ENCODE measurements around the gene VPS8.

The VPS8 gene

DNA sequence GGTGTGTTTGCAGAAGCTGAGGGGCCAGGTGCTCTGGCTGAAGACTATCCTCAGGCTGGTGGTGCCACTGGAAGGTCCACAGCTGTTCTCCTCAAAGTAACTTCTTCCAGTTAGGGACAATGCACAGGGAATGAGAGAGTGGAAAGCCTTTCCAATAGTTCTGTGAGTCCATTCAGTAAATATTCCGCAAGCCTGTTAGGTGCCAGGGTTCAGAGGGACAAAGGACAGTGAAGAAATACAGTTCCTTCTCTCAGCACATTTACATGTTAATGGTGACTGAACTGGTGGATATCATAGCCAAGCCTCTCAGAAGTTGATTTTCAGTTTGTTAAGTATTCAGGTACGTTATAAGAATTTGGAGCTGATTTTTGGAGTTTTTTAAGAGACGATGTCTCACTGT is 218.4 kb downstream of the VPS8 start:
- no peak overlapping the region for H3K4me3 ChIP-seq (replicated peaks in 1 of 2; ENCODE audit: low read depth in 2 of 2, low read length in 2 of 2)
- TF ChIP-seq, protein P1, sequence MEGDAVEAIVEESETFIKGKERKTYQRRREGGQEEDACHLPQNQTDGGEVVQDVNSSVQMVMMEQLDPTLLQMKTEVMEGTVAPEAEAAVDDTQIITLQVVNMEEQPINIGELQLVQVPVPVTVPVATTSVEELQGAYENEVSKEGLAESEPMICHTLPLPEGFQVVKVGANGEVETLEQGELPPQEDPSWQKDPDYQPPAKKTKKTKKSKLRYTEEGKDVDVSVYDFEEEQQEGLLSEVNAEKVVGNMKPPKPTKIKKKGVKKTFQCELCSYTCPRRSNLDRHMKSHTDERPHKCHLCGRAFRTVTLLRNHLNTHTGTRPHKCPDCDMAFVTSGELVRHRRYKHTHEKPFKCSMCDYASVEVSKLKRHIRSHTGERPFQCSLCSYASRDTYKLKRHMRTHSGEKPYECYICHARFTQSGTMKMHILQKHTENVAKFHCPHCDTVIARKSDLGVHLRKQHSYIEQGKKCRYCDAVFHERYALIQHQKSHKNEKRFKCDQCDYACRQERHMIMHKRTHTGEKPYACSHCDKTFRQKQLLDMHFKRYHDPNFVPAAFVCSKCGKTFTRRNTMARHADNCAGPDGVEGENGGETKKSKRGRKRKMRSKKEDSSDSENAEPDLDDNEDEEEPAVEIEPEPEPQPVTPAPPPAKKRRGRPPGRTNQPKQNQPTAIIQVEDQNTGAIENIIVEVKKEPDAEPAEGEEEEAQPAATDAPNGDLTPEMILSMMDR (IDR thresholded peaks at IDR 0.05; ENCODE audit: low read depth, low read length), result no peak
- DNase-seq (ENCODE audit: low read depth in 2 of 2), result no peak

DNA sequence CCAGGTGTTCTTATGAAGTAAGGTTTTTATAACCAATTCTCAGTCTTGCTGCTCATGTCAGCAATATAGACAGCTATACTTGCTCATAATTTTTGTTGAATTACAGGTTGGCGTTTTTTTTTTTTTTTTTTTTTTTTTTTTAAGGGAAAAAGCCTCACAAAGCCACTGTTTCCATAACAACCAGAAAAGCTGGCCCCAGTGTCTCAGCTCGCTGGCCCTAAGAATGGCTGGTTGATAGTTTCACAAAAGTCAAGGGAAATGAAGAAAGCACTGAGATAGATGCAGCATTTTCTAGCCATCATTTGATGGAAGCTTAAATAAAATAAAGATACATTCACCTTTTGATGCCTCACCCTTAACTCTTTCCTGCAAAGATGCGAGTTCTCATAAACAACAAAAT is 219.0 kb downstream of the VPS8 start:
- TF ChIP-seq, protein P1 (IDR thresholded peaks at IDR 0.05; ENCODE audit: low read depth, low read length), result no peak
- DNase-seq (ENCODE audit: low read depth in 2 of 2), result no peak
- no peak overlapping the region for H3K4me3 ChIP-seq (replicated peaks in 1 of 2; ENCODE audit: low read depth in 2 of 2, low read length in 2 of 2)

DNA sequence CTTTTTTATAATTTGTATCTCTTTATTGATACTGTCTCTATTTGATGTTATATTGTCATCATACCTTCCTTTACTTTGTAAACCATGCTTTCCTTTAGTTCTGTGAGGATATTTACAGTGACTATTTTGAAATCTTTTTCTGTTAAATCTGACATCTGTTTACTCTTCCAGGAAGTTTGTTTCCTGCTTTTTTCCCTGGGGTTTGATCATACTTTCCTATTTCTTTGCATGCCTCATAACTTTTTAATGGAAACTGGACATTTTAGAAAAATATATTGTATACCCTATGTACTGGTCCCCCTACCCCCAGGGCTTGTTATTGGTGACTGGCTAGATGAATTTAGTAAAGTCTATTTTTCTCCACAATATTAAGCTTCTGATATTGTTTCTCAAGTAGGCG is 225.8 kb downstream of the VPS8 start:
- no peak overlapping the region for H3K4me3 ChIP-seq (replicated peaks in 1 of 2; ENCODE audit: low read depth in 2 of 2, low read length in 2 of 2)
- TF ChIP-seq, protein P1 (IDR thresholded peaks at IDR 0.05; ENCODE audit: low read depth, low read length), result no peak
- DNase-seq (ENCODE audit: low read depth in 2 of 2), result no peak

DNA sequence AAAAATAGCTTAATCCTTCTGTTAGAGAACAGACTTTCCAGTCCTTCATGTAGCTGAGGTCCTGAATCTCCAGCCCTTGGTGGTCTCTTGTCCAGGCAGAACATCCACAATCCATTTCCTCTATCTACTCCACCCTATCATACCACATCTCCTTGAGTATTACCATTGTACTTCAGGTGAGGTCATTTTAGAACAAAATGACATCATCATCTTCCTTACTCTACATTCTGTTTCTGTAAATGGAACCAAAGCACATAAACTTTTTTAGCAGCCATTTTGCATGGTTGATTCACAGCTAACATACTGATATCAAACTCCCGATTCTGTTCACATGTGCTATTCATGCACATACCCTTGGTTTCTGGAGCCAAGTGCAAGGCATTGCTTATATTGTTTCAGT is 228.5 kb downstream of the VPS8 start:
- H3K4me3 ChIP-seq (replicated peaks in 1 of 2; ENCODE audit: low read depth in 2 of 2, low read length in 2 of 2), result no peak overlapping the region
- TF ChIP-seq, protein P1 (IDR thresholded peaks at IDR 0.05; ENCODE audit: low read depth, low read length), result no peak
- no peak for DNase-seq (ENCODE audit: low read depth in 2 of 2)

DNA sequence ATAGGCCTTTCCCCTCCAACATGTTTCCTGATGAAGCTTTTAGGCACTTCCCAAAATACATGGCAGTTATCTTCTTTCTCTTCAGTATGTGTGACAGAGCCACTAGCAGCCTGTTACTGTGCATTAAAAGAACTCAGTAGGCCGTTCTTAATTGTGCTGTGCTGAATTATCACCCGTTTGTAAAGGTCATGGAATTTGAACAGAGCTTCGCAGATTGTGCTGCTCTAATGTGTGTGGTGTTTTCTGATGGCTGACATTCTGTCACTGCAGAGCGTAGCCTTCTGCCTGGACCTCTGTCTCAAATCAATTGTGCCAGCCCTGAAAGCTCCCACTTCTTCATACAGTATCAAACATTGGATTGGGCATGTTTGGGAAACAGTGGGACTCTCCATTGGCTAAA is 229.6 kb downstream of the VPS8 start:
- no peak overlapping the region for H3K4me3 ChIP-seq (replicated peaks in 1 of 2; ENCODE audit: low read depth in 2 of 2, low read length in 2 of 2)
- TF ChIP-seq, protein P1 (IDR thresholded peaks at IDR 0.05; ENCODE audit: low read depth, low read length), result no peak

DNA sequence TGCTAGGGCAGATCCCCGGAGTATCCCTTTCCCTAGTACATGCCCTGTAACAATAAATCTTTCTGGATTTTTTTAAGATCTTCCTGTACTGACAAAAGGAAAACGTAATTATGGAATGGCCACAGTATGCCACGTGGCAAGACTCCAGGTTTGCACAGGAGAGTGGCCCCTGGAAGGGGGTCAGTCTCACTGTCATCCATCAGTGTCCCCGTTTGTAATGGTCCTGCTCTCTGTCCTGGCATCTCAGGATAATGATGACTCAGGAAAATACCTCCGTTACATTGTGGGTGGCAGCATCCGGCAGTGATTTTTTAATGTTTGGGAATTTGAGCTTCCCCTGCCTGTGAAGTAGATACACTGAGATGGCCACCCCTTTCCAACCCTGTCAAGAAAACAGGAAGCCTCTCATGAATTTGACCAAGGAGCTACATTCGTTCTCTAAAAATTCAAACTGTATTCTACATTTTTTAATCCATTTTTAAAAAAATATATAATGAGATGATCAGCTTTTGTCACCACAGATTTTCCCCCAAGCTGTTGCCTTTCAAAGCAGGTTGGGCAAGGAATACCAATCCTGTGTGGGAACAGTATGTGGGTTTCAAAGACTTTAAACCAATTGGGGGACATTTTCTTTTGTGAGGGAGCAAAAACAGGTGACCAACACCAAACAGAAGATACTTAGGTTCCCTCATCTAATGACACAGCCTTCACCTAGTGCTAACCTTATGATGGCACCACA is 230.5 kb downstream of the VPS8 start:
- TF ChIP-seq, protein P1 (IDR thresholded peaks at IDR 0.05; ENCODE audit: low read depth, low read length), result no peak
- H3K4me3 ChIP-seq (replicated peaks in 1 of 2; ENCODE audit: low read depth in 2 of 2, low read length in 2 of 2), result no peak overlapping the region
- DNase-seq (ENCODE audit: low read depth in 2 of 2), result no peak

More for the DNA sequence above, 229.6 kb downstream of the VPS8 start:
- no peak for DNase-seq (ENCODE audit: low read depth in 2 of 2)

DNA sequence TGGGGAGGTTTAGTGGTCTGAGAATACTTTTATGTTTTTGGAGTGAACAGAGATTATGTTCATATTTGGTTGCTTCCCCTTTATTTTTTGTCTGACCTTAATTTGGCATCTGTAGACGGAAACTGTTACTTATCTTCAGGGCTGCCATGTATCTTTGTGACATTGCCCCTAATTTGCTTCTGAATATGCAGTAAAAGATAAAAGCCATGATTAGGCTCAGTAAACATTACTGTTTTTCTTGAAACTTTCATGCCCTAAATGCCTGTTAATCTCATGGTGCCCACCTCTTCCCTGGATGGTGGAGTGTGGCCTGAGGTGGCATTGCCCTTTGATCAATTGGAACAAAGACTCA is 234.2 kb downstream of the VPS8 start:
- TF ChIP-seq, protein P1 (IDR thresholded peaks at IDR 0.05; ENCODE audit: low read depth, low read length), result no peak
- no peak overlapping the region for H3K4me3 ChIP-seq (replicated peaks in 1 of 2; ENCODE audit: low read depth in 2 of 2, low read length in 2 of 2)
- no peak for DNase-seq (ENCODE audit: low read depth in 2 of 2)
